ENCODE measurements around the gene FAAH2.
A peak's percentile ranks its signal among the peaks of the same experiment; 100 is the strongest.

GRCh38 chrX:57282568-57282967 lies 3.9 kb upstream of the FAAH2 start:
- peak; percentile 44 for TF ChIP-seq CTCF (IDR thresholded peaks at IDR 0.05; ENCODE audit: borderline replicate concordance, extremely low read depth, low read length, poor library complexity, severe bottlenecking)
- TF ChIP-seq EZH2 (IDR thresholded peaks at IDR 0.05; ENCODE audit: borderline replicate concordance, low read depth, low read length, severe bottlenecking): no peak

Data from DND-41 (cell line).